Measurements from ENCODE around the gene MAMSTR.
"Not testable (repeated sequence)": the region's sequence is repeated elsewhere in the genome, so short reads cannot be mapped to it uniquely, and the experiment has no call there.

MAMSTR gene, protein sequence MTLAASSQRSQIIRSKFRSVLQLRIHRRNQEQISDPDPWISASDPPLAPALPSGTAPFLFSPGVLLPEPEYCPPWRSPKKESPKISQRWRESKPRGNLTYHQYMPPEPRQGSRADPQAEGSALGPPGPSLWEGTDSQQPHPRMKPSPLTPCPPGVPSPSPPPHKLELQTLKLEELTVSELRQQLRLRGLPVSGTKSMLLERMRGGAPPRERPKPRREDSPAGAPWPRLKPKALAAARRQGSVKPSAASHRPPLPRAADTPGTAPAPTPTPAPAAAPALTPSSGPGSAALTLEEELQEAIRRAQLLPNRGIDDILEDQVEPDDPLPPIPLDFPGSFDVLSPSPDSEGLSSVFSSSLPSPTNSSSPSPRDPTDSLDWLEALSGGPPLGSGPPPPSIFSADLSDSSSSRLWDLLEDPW

DNA sequence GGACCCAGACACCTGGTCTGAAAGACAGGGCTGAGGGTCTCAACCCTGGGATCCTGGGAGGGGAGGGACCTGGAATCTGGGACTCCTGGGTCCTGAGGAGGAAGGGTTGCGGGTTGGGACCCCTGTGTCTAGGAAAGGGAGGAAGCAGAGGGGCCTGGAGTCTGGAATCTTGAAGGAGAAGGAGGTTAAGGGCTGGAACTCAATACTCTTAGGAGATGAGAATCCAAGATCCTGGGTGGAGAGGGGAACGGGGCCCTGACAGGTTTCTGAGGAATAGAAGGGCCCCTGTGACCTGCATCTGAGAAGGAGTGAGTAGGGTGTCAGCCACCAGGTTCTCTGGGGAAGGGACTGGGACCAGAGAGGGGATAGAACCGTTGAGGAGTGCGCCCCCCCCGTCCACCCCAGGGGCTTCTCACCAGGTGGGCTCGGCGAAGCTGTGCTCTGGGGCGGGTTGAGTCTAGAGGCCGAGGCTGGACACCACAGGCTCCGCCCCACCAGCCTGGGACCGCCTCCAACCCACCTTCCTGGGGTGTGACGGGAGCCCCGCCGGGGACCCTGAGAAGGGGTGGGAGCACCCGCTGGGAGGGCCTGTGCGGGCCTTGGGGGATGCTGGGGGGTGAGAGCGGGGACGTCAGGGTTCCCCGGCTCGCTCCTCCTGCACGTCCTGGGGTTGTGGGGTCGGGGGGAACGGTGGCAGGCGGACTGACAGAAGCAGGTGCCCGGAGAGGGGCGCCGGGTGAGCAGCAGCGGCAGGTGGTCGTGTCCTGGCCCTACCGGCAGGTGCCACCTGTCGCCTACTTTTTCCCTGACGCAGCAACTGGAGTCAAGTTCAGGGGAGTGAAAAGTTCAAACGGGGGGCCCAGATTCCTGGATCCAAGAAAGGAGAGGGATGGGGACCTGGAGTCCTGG is at the start of gene MAMSTR:
TSS of gene MAMSTR (minus strand) at position 463 of the 909 bp plus-strand sequence. CDS start 694 bp downstream, outside the sequence.
- DNase-seq = no peak

DNA sequence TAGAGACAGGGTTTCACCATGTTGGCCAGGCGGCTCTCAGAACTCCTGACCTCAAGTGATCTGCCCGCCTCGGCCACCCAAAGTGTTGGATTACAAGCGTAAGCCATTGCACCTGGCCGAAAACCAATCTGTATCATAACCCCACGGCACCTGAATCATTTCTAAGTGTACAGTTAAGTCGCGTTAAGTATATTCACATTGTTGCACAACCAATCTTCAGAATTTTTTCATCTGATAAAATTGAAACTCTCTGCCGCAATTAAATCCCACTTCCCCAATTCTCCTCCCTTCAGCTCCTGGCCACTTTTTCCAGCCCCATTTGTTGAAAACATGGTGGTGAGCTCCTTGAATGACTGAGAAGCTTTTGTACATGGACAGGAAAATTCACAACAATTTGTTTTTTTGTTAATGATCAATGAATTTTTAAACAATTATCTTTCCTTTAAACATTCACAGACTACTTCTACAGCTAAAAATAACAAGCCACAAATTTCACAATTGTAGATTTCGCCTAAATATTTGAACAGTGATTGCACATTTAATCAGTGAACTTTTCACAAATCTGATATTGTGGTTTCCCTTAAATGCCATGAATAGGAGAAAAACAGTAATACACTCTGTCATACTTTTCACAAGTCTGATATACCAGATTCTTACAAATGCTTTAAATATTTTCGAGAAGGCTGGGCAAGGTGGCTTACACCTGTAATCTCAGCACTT is 49.6 kb upstream of the MAMSTR start:
- DNase-seq = no peak

DNA sequence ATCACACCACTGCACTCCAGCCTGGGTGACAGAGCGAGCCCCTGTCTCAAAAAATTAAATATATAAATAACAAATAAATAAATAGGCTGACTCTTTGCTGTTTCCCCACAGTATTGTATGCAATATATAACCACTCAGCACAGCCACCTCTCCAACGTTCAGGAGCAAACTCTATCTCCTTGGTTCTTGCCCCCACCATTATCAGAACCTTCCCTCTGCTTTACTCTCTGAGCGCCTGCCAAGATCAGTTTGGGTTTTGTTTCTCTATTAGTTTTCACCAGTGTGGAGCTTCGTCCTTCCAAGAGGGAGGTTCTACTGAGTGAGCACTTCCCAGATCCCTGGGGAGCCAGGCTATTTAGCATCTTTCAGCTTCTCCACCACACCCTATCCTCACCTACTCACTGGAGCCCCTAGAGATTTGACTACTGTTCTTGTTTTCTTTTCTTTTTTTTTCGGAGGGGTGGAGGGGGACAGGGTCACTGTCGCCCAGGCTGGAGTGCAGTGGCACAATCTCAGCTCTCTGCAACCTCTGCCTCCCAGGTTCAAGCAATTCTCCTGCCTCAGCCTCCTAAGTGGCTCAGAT is 48.7 kb upstream of the MAMSTR start:
- not testable (repeated sequence) for DNase-seq

DNA sequence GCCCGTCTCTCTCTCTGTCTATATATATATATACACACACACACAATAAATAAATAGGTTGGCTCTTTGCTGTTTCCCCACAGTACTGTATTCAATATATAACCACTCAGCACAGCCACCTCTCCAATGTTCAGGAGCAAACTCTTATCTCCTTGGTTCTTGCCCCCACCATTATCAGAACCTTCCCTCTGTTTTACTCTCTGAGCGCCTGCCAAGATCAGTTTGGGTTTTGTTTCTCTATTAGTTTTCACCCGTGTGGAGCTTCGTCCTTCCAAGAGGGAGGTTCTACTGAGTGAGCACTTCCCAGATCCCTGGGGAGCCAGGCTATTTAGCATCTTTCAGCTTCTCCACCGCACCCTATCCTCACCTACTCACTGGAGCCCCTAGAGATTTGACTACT is 46.3 kb upstream of the MAMSTR start:
- DNase-seq = not testable (repeated sequence)

DNA sequence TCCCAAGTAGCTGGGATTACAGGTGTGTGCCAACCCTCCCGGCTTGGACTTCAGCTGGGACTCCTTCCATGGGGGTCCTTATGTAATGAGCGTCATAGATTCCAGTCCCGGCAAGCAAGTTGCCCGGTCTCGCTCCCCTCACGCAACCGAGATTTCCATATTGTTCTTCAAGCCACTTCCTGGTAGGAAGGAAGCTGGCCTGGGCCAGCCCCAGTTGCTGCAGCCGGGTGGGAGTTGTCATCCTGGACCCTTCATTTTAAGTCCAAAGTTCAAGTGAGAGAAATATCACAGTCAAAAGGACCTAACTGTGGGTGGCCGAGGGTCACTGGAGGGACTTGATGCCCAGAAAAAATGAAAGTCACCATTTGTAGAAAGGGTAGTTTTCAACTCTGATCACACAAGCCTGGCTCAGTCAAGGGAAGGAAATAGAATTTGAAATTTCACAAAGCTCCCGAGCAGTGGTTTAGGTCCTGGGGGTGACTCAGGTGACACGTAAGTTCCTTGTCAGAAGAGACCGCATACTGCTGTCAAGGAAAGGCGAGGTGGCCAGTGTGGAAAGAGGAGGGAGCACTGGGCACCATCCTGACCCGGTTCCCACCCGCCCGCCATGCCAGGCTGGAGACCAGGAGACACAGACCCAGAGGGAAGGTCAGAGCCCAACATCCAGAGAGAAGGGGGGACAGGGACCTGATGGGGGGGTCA is 41.1 kb upstream of the MAMSTR start:
- no peak for DNase-seq

DNA sequence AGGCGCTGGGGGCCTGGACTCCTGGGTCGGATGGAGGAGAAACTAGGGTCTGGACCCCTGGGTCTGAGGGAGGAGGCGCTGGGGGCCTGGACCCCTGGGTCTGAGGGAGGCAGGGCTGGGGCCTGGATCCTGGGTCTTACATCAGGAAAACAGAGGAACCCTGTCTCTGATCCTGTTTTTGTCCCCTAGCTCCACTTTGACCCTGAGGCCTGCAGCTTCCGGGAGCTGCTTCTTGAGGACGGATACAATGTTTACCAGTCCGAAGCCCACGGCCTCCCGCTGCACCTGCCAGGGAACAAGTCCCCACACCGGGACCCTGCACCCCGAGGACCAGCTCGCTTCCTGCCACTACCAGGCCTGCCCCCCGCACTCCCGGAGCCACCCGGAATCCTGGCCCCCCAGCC is 38.2 kb upstream of the MAMSTR start:
- DNase-seq = no peak

DNA sequence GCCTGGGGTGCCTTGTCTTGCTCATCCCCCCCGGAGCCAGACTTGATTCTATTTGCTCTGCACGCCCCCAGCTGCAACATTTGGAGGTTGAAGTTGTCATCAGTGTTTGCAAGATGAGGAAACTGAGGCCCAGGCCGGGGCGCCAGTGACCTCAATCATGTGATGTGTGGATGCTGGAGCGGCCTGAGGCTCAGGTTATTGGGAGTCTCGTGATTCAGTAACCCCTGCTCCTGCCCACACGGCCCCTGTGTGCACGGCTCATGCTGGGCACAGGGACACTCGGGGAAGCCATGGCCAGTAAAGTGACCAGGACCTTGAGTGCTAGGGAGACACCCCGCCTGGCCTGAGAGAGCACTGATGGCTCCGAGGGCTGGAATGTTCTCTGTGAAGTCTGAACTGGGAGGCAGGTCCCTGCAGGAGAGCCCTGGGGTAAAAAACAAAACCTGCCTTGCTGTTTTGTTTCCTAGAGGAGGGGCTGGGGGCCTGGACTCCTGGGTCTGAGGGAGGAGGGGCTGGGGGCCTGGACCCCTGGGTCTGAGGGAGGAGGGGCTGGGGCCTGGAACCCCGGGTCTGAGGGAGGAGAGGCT is 37.7 kb upstream of the MAMSTR start:
- DNase-seq = no peak

DNA sequence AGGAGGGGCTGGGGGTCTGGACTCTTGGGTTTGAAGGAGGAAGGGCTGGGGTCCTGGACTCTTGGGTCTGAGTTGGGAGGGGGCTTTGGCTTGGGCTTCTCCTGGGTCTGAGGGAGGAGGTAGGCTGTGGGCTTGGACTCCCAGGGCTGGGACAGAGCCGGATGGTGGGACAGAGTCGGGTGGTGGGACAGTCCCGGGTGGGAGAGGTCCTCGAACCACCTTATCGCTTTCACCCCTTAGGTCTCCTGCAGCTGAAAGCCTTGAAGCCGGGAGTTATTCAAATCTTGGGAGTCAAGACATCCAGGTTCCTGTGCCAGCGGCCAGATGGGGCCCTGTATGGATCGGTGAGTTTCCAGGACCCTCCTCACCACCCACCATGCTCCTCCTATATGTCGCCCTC is 37.2 kb upstream of the MAMSTR start:
- DNase-seq = no peak

DNA sequence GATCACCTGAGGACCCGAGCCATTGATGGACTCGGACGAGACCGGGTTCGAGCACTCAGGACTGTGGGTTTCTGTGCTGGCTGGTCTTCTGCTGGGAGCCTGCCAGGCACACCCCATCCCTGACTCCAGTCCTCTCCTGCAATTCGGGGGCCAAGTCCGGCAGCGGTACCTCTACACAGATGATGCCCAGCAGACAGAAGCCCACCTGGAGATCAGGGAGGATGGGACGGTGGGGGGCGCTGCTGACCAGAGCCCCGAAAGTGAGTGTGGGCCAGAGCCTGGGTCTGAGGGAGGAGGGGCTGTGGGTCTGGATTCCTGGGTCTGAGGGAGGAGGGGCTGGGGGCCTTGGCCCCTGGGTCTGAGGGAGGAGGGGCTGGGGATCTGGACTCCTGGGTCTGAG is 36.7 kb upstream of the MAMSTR start:
- DNase-seq = no peak

DNA sequence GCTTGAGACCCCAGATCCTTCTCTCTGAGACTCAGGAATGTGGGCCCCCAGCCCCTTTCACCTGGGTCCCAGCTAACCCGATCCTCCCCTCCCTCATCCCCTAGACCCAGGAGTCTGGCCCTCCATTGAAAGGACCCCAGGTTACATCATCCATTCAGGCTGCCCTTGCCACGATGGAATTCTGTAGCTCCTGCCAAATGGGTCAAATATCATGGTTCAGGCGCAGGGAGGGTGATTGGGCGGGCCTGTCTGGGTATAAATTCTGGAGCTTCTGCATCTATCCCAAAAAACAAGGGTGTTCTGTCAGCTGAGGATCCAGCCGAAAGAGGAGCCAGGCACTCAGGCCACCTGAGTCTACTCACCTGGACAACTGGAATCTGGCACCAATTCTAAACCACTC is 36.3 kb upstream of the MAMSTR start:
- DNase-seq = no peak

DNA sequence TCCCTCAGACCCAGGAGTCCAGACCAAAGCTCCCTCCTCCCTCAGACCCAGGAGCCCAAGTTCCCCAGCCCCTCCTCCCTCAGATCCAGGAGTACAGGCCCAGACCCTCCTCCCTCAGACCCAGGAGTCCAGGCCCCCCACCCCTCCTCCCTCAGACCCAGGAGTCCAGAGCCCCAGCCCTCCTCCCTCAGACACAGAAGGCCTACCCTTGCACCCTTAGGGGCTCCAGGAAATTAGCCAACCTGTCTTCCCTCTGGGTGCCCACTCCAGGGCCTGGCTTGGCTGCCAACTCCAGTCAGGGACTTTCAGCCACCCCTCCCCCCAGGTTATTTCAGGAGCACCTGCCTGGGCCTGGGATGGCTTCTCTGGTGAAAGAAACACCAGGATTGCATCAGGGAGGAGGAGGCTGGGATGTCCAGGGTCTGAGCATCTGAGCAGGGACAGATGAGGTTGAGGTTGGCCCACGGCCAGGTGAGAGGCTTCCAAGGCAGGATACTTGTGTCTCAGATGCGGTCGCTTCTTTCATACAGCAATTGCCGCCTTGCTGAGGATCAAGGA is 35.6 kb upstream of the MAMSTR start, which contains the start of gene FGF21:
TSS of gene FGF21 (plus strand) at position 441 of the 558 bp plus-strand sequence. CDS start 713 bp downstream, outside the sequence.
- DNase-seq = no peak

DNA sequence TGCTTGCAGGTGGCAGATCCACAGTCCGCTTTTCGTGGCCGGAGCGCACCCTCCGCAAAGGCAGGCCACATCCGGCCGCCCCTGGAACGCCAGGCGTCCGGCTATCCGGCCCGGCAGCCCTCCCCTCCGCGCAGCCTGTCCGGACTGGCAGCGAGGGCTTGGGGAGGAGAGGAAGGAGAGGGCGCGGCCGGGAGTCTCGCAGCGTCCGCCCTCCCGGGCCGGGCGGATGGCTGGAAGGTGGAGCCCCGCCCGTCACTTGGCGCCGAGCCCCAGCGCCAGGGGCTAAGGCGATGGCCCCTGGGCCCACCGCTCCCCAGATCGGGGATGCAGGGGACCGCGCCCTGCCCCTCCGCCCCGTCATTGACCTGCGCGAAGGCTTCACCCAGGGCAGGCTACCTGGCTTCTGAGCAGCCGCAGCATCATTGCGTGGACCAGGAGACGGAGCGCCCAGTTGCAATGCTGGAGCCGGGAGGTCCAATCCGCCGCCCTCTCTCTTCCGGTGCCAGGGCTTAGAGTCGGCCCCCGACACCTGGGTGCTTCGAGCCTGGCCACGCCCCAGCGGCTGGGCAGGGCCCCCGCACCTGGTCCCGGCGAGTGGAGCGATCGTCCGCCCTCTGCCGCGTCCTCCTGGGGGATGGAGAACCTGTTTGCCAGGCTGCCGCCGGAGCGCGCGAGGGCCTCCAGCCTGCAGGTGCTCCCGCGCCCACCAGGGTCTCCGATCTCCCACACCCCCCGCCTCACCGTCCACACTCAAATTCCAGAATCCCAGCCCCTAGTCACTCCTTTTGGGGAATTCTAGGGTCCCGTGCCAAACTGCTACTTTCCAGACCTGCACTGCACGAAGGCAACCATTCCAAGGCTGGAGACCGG is 33.2 kb upstream of the MAMSTR start, which contains the start of gene FUT1:
TSS of gene FUT1 (minus strand) at position 146 of the 870 bp plus-strand sequence. CDS start 1,360 bp downstream, outside the sequence.
- peak in 11 of 58 donors; percentile 5 to 42 (median 20) for DNase-seq

DNA sequence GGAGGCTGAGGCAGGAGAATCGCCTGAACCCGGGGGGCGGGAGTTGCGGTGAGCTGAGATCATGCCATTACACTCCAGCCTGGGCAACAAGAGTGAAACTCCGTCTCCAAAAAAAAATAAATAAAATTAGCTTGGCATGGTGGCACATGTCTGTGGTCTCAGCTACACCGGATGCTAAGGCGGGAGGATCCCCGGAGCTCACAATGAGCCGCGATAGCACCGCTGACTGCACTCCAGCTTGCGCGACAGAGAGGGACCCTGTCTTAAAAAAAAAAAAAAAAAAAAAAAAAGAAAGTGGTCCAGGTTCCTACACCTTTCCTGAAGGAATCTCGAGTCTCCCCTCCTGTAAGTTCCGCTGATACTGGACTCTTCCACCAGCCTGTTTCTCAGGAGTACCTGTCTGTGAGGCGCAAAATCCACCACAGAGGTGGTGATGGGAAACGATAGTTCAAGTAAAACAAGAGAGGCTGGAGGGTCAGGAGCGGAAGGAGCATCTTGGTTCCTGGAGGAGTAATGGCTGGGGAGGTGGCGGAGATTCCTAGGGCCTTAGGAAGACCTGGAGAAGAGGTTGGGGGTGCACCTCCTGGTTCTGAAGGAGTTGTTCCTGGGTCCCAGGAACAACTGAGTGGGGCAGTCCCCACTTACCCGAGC is 32.4 kb upstream of the MAMSTR start:
- no peak for DNase-seq

DNA sequence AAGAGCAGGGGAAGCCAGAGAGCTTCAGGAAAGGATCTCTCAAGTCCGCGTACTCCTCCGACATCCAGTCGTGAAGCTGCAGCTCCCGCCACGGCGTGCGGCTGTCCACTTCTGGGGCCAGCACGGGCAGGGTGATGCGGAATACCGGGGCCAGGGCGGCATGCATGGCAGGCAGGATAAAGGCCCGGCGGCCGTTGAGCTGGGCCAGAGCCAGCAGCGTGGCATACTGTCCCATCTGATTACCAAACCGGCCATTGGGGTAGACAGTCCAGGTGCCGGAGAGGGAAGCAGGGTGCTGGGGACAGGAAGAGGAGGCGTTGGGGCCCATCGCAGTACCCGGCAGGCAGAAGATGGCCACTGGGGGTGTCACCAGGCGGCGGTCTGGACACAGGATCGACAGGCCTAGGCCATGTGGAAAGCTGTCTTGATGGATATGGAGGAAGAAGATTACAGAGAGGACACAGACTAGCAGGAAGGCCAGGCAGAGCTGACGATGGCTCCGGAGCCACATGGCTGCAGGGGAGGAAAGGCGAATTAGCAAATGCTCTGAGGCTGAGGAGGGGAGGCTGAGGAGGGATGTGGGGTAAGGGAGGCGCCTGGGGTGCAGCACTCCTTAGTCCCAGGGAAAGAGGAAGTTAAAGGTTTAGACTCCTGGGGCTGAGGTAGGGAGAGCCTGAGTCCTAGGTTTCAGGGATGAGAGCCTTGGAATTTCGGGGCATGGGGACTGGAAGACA is 31.4 kb upstream of the MAMSTR start:
- no peak for DNase-seq

DNA sequence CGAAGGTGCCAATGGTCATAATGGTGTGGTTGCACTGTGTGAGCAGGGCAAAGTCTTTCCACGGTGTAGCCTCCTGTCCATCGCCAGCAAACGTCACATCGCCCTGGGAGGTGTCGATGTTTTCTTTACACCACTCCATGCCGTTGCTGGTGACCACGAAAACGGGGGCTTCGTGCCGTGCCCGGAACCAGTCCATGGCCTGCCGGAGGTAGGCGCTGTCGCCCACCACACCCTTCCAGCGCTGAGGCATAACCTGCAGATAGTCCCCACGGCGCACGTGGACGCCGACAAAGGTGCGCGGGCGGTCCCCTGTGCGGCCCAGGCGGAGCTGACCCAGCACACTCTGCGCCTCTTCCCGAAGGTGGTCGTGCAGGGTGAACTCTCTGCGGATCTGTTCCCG is 30.8 kb upstream of the MAMSTR start:
- DNase-seq = no peak

DNA sequence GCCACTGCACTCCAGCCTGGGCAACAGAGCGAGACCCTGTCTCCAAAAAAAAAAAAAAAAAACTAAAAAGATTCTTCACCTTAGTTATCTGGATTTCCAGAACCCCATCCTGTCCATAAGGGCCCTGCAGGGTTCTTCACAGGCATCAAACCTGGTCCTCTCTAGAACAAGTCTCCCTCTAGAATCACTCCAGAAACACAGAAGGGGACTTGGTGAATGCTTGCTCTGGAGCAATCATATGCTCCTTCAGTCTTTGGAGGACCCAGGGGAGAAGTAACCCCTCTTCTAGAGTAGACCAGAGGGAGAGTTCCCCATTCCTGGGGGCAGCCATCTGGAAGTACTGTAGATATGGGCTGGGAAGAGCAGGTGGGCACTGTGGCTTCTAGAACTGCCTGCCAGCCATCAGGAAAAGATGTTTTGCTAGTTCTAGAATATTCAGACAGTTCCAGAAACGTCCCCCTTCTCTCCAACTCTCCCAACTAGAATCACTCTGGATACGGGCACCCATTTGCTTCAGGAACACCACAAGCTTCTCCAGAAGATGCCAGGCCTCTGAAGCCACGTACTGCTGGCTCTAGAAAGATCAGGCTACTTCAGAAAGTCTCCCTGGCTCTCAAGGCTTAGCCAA is 30.2 kb upstream of the MAMSTR start:
- DNase-seq = no peak

Measured in anterior cingulate cortex (tissue), 58 donors.